ENCODE data around the gene CHST5. TPM values are rescaled to one million over a fixed set of nuclear protein-coding genes. Genes with fewer than 3 reads are reported as not detected.

The CHST5 gene
- total RNA-seq, 4 donors from 2014 or later: 0.19 TPM; not detected in 3

GRCh38 chr16:75494661-75495075 lies 41.2 kb downstream of the CHST5 start:
- no peak for TF ChIP-seq CTCF (IDR thresholded peaks at IDR 0.05; ENCODE audit: low read depth)

GRCh38 chr16:75494184-75494583 lies 41.7 kb downstream of the CHST5 start:
- no peak for TF ChIP-seq CTCF (IDR thresholded peaks at IDR 0.05; ENCODE audit: low read depth)

GRCh38 chr16:75491876-75492275 lies 44.0 kb downstream of the CHST5 start:
- TF ChIP-seq CTCF (IDR thresholded peaks at IDR 0.05; ENCODE audit: low read depth): no peak

GRCh38 chr16:75488322-75488721 lies 47.6 kb downstream of the CHST5 start:
- TF ChIP-seq CTCF (IDR thresholded peaks at IDR 0.05; ENCODE audit: low read depth): no peak

GRCh38 chr16:75486676-75487313 lies 49.1 kb downstream of the CHST5 start:
- no peak for TF ChIP-seq CTCF (IDR thresholded peaks at IDR 0.05; ENCODE audit: low read depth)

- TF ChIP-seq CTCF (IDR thresholded peaks at IDR 0.05; ENCODE audit: low read depth): no peak
These were observed 49.8 kb downstream of the CHST5 start for GRCh38 chr16:75486014-75486675.

- TF ChIP-seq CTCF (IDR thresholded peaks at IDR 0.05; ENCODE audit: low read depth): no peak
These were observed 50.5 kb downstream of the CHST5 start for GRCh38 chr16:75485230-75486013.

All from subcutaneous adipose tissue (tissue), 4 donors.